C4-2B (cell line): ENCODE results near the gene BCLAF1.

ENCODE experiments used
- H3K27ac ChIP-seq: fragments of 450-650 bp; 2 replicates; pipeline ENCODE4 v1.5.1; 2017
- ZFX ChIP-seq: fragments of 450-650 bp; IDR thresholded peaks from 2 replicates; pipeline ENCODE4 v1.6.1; 2017
- TF ChIP-seq, protein P1 (sequence below): fragments of 450-650 bp; conservative IDR thresholded peaks from 2 replicates; pipeline ENCODE4 v1.5.1; 2017; ENCODE audit warnings: mild to moderate bottlenecking

The BCLAF1 gene

DNA sequence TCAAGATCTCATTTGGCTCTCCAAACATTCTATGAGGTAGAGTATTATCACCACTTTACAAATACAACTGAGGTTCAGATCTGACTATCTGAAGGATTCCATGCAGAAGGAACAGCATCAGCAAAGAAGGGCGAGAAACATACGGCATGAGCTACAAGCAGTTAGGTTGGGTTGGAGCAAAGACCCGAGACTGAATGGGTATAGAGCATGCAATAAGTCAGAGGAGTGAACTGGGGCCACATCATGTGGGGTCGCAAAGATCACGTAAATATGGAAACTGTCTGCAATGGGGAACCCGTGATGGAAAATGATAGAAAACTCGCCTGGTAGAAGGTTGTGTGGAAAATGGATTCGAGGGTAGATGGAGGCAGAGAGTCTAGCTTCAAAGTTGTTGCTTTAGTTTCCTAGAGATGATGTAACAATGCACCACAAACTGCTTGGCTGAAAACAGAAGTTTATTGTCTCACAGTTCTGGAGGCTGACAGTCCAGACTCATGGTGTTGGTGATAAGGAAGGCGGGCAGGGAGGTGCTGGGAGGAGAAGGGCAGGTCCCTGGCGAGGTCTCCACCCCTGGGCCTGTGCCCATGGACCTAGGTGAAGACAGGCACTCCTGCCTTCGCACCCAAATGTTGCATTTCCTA, 44.3 kb upstream of the BCLAF1 start:
- H3K27ac ChIP-seq = no peak overlapping the region
- TF ChIP-seq ZFX = no peak
- TF ChIP-seq, protein P1, sequence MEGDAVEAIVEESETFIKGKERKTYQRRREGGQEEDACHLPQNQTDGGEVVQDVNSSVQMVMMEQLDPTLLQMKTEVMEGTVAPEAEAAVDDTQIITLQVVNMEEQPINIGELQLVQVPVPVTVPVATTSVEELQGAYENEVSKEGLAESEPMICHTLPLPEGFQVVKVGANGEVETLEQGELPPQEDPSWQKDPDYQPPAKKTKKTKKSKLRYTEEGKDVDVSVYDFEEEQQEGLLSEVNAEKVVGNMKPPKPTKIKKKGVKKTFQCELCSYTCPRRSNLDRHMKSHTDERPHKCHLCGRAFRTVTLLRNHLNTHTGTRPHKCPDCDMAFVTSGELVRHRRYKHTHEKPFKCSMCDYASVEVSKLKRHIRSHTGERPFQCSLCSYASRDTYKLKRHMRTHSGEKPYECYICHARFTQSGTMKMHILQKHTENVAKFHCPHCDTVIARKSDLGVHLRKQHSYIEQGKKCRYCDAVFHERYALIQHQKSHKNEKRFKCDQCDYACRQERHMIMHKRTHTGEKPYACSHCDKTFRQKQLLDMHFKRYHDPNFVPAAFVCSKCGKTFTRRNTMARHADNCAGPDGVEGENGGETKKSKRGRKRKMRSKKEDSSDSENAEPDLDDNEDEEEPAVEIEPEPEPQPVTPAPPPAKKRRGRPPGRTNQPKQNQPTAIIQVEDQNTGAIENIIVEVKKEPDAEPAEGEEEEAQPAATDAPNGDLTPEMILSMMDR = no peak

DNA sequence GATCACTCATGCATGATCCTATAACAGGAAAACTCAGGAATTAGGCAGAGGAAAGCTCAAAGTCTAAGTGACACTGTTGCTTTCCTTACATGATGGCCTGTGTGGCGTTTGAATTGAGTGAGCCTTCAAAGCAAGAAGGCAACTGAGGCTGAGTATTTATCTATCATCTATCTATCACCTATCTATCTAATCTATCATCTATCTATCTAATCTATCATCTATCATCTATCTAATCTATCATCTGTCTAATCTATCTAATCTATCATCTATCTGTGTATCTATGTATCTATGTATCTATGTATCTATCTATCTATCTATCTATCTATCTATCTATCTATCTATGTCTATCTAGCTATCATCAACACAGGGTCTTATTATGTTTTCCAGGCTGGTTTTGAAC, 41.8 kb upstream of the BCLAF1 start:
- TF ChIP-seq, protein P1 = no peak
- TF ChIP-seq ZFX = no peak
- no peak overlapping the region for H3K27ac ChIP-seq

DNA sequence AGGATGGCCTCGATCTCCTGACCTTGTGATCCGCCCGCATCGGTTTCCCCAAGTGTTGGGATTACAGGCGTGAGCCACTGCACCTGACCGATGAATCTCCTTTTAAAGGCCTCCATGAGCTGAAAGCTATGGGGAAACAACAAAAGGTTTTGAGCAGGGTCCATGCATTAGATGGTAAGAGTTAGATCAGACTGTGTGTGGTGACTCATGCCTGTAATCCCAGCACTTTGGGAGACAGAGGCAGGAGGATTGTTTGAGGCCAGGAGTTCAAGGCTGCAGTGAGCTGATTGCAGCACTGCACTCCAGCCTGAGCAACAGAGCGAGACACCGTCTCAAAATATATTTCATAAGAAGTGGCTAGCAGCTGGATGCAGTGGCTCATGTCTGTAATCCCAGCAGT, 41.0 kb upstream of the BCLAF1 start:
- H3K27ac ChIP-seq = no peak overlapping the region
- TF ChIP-seq ZFX = no peak
- TF ChIP-seq, protein P1 = no peak

DNA sequence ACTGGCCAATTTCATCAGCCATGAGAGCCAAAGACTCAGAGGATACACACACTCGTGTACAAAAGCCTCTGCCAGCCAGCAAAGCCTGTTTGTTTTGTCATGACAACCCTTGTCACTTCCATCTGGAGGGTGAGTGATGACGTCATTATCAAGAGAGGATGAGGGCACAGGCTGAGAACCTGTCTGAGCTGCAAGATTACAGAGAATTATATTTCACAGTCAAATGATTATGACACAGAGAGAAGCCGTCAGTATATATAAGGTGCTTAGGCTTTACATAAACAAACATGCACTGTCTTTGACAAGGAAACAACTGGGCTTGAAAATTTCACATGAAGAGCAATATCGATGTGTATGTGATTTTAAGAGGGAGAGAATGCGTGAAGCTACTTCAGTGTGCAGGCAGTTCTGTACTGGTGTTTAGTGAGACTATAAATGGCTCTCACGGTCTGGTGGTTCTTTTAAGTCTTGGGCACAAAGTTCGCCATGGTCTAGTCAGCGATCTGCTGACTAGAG, 36.5 kb upstream of the BCLAF1 start:
- H3K27ac ChIP-seq = no peak overlapping the region
- no peak for TF ChIP-seq ZFX
- TF ChIP-seq, protein P1 = no peak

DNA sequence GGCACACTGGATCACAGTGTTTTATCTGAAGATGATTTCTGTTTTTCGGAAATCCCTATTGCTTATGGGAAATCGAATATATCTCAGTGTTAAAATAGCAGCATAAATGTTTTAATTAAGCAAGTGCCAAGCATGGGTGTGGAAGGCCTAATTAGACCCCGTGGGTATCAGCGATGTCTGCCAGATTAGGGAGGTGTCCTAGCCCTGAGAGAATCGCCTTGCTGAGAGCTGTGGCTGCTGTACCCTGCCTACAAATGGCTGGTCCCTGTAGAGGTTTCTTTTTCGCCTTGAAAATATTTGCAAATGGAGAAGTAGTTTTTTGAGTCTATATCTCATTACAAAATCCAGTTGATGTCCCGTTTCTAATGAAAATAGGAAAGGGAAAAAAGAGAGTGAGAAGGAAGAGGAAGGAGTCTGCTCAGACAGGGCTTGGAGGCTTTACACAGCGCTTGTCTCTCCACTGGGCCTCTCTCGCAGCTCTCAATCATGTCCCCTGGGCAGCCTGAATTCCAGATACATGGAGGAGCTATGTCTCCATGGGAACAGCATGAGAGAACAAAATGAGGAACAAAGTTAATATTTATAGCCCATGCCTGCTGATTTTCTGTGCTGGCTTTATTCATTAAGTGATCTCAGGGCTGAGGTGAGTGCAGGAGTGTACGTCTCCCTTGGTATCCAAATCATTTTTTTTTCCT, 35.2 kb upstream of the BCLAF1 start:
- TF ChIP-seq, protein P1 = no peak
- TF ChIP-seq ZFX = no peak
- H3K27ac ChIP-seq = no peak overlapping the region

DNA sequence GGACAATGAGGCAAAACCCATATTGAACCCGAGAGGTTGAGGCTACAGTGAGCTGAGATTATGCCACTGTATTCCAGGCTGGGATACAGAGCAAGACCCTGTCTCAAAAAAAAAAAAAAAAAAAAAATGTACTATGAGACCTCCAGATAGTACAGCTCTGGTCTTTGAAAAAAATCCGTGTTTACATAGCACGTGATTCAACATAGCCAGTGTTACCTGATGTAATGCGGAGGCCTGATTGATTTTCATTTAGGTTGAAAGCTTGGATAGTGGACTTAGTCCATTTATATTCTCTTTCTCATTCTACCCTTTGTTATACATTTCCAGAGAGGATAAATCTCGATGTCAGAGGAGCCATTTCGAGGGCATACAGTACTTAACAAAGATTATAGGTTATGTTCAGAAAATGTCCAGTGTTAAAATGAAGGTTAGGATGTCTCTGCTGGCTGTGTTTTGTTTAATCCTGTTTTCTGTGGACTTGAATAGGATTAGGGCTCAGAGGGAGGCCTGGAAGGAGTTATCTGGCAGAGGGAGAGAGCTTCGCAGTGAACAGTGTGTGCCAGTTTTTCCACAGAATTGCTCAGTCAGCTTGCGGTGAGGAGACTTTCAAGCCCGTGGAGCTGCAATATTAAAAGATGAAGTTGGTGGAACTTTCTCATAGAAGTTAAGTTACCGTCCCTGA, 33.9 kb upstream of the BCLAF1 start:
- no peak overlapping the region for H3K27ac ChIP-seq
- no peak for TF ChIP-seq ZFX
- TF ChIP-seq, protein P1 = no peak

DNA sequence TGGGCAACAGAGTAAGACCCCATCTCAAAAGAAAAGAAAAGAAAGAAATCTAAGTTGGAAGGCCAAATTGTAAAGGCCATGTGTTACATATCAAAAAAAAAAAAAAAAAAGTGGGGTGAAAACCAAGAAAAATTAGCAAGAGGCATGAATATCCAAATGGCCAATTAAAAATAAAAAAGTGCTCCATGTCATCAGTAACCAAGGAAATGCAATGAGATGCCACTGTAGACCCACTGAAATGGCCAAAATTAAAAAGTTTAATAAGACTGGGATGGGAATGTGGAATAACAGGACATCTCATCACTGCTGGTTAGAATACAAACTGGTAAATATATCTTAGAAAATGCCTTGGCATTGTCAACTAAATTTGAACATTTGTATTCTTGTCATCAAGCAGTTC, 30.1 kb upstream of the BCLAF1 start:
- no peak overlapping the region for H3K27ac ChIP-seq
- TF ChIP-seq ZFX = no peak
- TF ChIP-seq, protein P1 = no peak
